ENCODE results near the gene IPMK.

The IPMK gene

DNA sequence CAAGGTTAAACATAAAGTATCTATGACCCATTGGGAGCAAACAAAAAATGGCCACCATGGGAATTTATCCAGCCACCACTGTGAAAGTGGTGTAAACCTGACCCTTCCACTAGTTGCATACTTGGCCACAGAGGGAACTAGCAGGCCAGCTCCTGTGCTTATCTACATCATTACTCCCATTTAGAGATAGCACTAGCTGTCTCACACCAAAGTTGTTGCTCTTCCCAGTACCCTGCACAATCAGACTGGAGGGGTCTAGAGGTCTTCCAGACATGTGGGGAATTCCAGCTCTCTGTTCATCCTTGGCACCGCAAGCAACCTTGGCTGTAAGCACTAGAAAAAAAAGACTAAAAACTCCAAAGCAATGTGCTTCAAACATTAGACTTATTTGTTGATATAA lies 113.9 kb downstream of the IPMK start:
- DNase-seq (ENCODE audit: low read depth, low spot score): no peak

GRCh38 chr10:58152673-58153263 lies 114.9 kb downstream of the IPMK start:
- peak; percentile 26 for DNase-seq (ENCODE audit: low read depth, low spot score)

DNA sequence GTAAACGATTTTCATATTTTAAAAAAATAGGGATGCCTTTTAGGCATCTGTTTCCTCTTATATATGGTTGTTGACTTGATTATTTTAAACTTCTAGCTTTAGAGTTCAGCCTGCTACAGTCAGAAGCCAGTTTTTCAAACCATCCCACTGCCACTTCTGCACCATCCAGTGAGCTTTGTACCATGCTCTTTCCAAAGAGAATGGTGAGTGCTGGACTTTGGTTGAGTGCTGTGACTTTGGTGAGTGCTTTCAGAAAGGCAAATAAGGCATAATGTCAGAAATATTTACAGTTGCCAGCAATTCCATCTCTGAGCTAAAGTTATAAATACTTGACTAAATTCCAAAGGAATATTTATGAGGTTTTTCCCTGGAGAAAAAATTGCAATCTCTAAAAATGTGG lies 117.4 kb downstream of the IPMK start:
- no peak for DNase-seq (ENCODE audit: low read depth, low spot score)

DNA sequence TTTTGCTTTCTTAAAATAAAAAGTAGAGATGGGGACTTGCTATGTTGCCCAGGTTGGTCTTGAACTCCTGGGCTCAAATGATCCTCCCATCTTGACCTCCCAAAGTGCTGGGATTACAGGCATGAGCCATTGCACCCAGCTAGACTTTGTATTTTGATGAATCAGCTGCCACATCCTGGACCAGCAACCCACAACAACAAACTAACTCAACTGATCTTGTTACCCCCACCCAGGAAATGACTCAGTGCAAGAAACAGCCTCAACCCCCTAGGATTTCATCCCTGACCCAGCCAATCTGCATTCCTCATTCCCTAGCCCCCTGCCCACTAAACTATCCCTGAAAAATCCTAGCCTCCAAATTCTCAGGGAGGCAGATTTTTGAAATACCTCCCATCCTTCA lies 123.8 kb downstream of the IPMK start:
- no peak for DNase-seq (ENCODE audit: low read depth, low spot score)
